Chondrocyte (in vitro differentiated cells): ENCODE data around the gene FRS2. TPM values are rescaled to one million over a fixed set of nuclear protein-coding genes. Genes with fewer than 3 reads are reported as not detected.

ENCODE experiments used
- DNase-seq: peaks from one replicate; pipeline ENCODE4 v3.0.0; 2021; ENCODE audit warnings: mixed read lengths, low spot score
- H3K27ac Mint-ChIP-seq: one replicate; pipeline ENCODE4 v1.8.0; 2021; ENCODE audit warnings: mild to moderate bottlenecking, moderate library complexity, mixed read lengths; ENCODE audit not compliant: unreplicated experiment
- H3K27me3 Mint-ChIP-seq: 2 replicates; pipeline ENCODE4 v1.8.0; 2021; ENCODE audit warnings: low read depth, mixed read lengths
- H3K36me3 Mint-ChIP-seq: 2 replicates; pipeline ENCODE4 v1.8.0; 2021; ENCODE audit warnings: low read depth, mixed read lengths
- H3K4me1 Mint-ChIP-seq: 2 replicates; pipeline ENCODE4 v1.8.0; 2021; ENCODE audit warnings: low read depth, mild to moderate bottlenecking, mixed read lengths
- H3K4me3 Mint-ChIP-seq: one replicate; pipeline ENCODE4 v1.8.0; 2021; ENCODE audit warnings: mild to moderate bottlenecking, moderate library complexity, mixed read lengths; ENCODE audit not compliant: unreplicated experiment
- H3K9me3 Mint-ChIP-seq: 2 replicates; pipeline ENCODE4 v1.8.0; 2021; ENCODE audit warnings: low read depth, mixed read lengths
- CTCF ChIP-seq: fragments of 200-600 bp; sonication (generic); IDR thresholded peaks from 2 replicates; pipeline ENCODE4 v1.5.0; 2021; ENCODE audit warnings: antibody characterized with exemption, mild to moderate bottlenecking, moderate library complexity
- total RNA-seq: library from RNA; stranded (reverse); gene quantifications from 3 replicates; pipeline ENCODE4 v1.2.1, GENCODE V29; 2021

The FRS2 gene
- total RNA-seq, 1 donor from 2014 or later: 46.9 TPM

GRCh38 chr12:69464428-69464827 lies 5.8 kb upstream of the FRS2 start:
- no peak for DNase-seq
- no peak for TF ChIP-seq CTCF
- no peaks in the 10 kb centered on the region for H3K9me3 Mint-ChIP-seq
- no peak overlapping the region for H3K4me3 Mint-ChIP-seq
- peaks cover 12% of the 10 kb centered on the region for H3K4me1 Mint-ChIP-seq
- no peaks in the 10 kb centered on the region for H3K36me3 Mint-ChIP-seq
- H3K27me3 Mint-ChIP-seq: no peaks in the 10 kb centered on the region
- H3K27ac Mint-ChIP-seq: no peak overlapping the region

- no peaks in the 10 kb centered on the region for H3K9me3 Mint-ChIP-seq
- H3K27me3 Mint-ChIP-seq: no peaks in the 10 kb centered on the region
- H3K4me1 Mint-ChIP-seq: peaks cover 26% of the 10 kb centered on the region
- no peak for TF ChIP-seq CTCF
- no peaks in the 10 kb centered on the region for H3K36me3 Mint-ChIP-seq
- DNase-seq: no peak
- H3K4me3 Mint-ChIP-seq: no peak overlapping the region
- H3K27ac Mint-ChIP-seq: no peak overlapping the region
Measured at GRCh38 chr12:69466867-69467266, 3.3 kb upstream of the FRS2 start.

- Mint-ChIP-seq H3K4me3 (no peak overlapping the region), H3K27ac (peak overlapping the region; percentile 14), H3K27me3 (no peaks in the 10 kb centered on the region), H3K36me3 (no peaks in the 10 kb centered on the region), H3K4me1 (peaks cover 31% of the 10 kb centered on the region), H3K9me3 (no peaks in the 10 kb centered on the region)
- TF ChIP-seq CTCF: no peak
- no peak for DNase-seq
Measured at GRCh38 chr12:69467366-69467765, 2.8 kb upstream of the FRS2 start.

- Mint-ChIP-seq H3K27me3 (no peaks in the 10 kb centered on the region), H3K4me1 (peaks cover 40% of the 10 kb centered on the region), H3K4me3 (no peak overlapping the region), H3K27ac (no peak overlapping the region), H3K36me3 (no peaks in the 10 kb centered on the region), H3K9me3 (no peaks in the 10 kb centered on the region)
- DNase-seq: no peak
- no peak for TF ChIP-seq CTCF
Measured at GRCh38 chr12:69468237-69469026, 1.8 kb upstream of the FRS2 start.

- Mint-ChIP-seq H3K9me3 (no peaks in the 10 kb centered on the region), H3K36me3 (no peaks in the 10 kb centered on the region), H3K4me1 (peaks cover 54% of the 10 kb centered on the region), H3K27ac (peak overlapping the region; percentile 100), H3K4me3 (peak overlapping the region; percentile 97), H3K27me3 (no peaks in the 10 kb centered on the region)
- DNase-seq: no peak
- TF ChIP-seq CTCF: no peak
Measured at GRCh38 chr12:69469854-69470188, 367 bp upstream of the FRS2 start.
